Right lobe of liver (tissue), 4 donors: ENCODE data around the gene FAM13A.

Source experiments
- POLR2A ChIP-seq: fragments of 450-650 bp; IDR thresholded peaks from one replicate; pipeline ENCODE4 v1.6.1; 2017; ENCODE audit warnings: antibody characterized with exemption, mild to moderate bottlenecking
- TF ChIP-seq, protein P1 (sequence below), 4 donors: fragments of 200-600 bp in 3 of 4; fragments of 450-650 bp in 1 of 4; IDR thresholded peaks; one replicate each; pipeline versions ENCODE4 v1.5.1 to v1.8.0; 2016 to 2022; ENCODE audit warnings: antibody characterized with exemption in 4 of 4, mild to moderate bottlenecking in 2 of 4
- donor health status: DM: no; HTN: no; CAD: no.
- donor health status: DM: no; HTN: no; CAD: no.
- donor health status: DM: no; HTN: yes; CAD: no.

DNA sequence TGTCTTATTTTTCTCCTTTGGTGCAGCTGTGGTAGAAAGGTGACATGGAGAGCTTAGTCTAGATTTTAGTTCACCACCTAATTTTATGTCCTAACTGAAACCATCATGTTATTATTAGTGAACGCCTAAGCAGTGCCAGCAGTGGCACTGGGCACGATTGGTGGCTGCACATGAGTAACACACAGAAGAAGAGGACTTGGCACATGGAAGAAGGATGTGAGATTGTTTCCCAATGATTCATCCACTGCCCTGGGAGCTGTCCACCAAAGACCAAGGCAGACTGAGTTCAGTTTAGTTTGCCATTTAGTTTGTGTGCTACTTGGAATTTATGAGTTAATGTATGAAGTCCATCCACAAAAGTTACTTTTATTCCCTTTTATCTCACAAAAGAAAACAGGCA is 291.3 kb downstream of the FAM13A start:
- TF ChIP-seq, protein P1, sequence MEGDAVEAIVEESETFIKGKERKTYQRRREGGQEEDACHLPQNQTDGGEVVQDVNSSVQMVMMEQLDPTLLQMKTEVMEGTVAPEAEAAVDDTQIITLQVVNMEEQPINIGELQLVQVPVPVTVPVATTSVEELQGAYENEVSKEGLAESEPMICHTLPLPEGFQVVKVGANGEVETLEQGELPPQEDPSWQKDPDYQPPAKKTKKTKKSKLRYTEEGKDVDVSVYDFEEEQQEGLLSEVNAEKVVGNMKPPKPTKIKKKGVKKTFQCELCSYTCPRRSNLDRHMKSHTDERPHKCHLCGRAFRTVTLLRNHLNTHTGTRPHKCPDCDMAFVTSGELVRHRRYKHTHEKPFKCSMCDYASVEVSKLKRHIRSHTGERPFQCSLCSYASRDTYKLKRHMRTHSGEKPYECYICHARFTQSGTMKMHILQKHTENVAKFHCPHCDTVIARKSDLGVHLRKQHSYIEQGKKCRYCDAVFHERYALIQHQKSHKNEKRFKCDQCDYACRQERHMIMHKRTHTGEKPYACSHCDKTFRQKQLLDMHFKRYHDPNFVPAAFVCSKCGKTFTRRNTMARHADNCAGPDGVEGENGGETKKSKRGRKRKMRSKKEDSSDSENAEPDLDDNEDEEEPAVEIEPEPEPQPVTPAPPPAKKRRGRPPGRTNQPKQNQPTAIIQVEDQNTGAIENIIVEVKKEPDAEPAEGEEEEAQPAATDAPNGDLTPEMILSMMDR (IDR thresholded peaks at IDR 0.05) = no peak
- TF ChIP-seq POLR2A = no peak
